Thymus (tissue), 11 donors: Measurements from ENCODE around the gene KMT2D. TPM values are rescaled to one million over a fixed set of nuclear protein-coding genes. Genes with fewer than 3 reads are reported as not detected.

Experiments
- DNase-seq, 9 donors: peaks; one replicate each; pipeline ENCODE4 v3.0.0-alpha.2; 2013; ENCODE audit warnings: low spot score in 9 of 9, low read depth in 6 of 9, missing footprints in 1 of 9
- H3K27ac ChIP-seq, 2 donors: one replicate each; pipeline ENCODE4 v1.5.1; 2013; ENCODE audit warnings: control low read depth in 1 of 2, low read depth in 1 of 2, low read length in 1 of 2, mild to moderate bottlenecking in 1 of 2, moderate library complexity in 1 of 2
- H3K27me3 ChIP-seq, 2 donors: one replicate each; pipeline ENCODE4 v1.5.1; 2013; ENCODE audit warnings: low read length in 1 of 2; ENCODE audit not compliant: control insufficient read depth in 2 of 2, insufficient read depth in 1 of 2
- H3K36me3 ChIP-seq, 2 donors: one replicate each; pipeline ENCODE4 v1.5.1; 2013; ENCODE audit warnings: low read length in 1 of 2, mild to moderate bottlenecking in 1 of 2, moderate library complexity in 1 of 2; ENCODE audit not compliant: control insufficient read depth in 2 of 2, insufficient read depth in 2 of 2
- H3K4me1 ChIP-seq, 2 donors: one replicate each; pipeline ENCODE4 v1.5.1; 2013; ENCODE audit warnings: low read length in 2 of 2; ENCODE audit not compliant: control insufficient read depth in 2 of 2, insufficient read depth in 2 of 2
- H3K4me3 ChIP-seq, 2 donors: one replicate each; pipeline ENCODE4 v1.5.1; 2013; ENCODE audit warnings: low read length in 2 of 2, control low read depth in 1 of 2, mild to moderate bottlenecking in 1 of 2
- H3K9me3 ChIP-seq, 2 donors: one replicate each; pipeline ENCODE4 v1.5.1; 2013; ENCODE audit warnings: low read length in 1 of 2, mild to moderate bottlenecking in 1 of 2; ENCODE audit not compliant: control insufficient read depth in 2 of 2, insufficient read depth in 1 of 2
- WGBS: extraction: QIAGEN DNeasy Blood & Tissue Kit; methylation state at CpG from one replicate; pipeline ENCODE4 v1.1.7; 2013; 5-methylcytosine and 5-hydroxymethylcytosine counted together
- polyA plus RNA-seq: library from polyadenylated mRNA; stranded (reverse); fragments of 200-250 nt; gene quantifications from one replicate; pipeline ENCODE4 v1.2.3, GENCODE V29; 2013
- total RNA-seq: library from RNA; stranded (reverse); fragments of 120-200 nt; gene quantifications from one replicate; pipeline ENCODE4 v1.2.4, GENCODE V29; 2013
- donor health status: healthy.

The KMT2D gene
- total and polyA plus RNA-seq, 2 donors, result 13.3 to 37.4 TPM

DNA sequence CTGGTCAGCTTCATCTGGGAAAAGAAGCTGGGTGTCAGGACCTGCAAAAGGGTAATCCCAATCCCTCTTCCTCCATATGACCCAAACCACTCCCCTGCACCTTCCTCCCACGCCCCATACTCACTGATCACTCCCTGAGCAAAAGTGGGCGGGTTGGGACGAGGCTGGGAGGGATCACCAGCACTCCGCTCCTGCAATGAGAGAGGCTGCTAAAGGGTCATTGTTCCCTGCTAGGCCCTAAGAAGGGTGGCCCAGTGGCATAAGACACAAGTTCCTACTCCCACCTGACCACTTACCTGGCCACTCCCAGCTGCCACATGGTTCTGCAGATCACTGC, 26.3 kb downstream of the KMT2D start:
- peaks cover 84 to 97% of the 10 kb centered on the region in 2 donors for H3K36me3 ChIP-seq
- H3K27me3 ChIP-seq, result no peaks in the 10 kb centered on the region
- no peak overlapping the region for H3K4me3 ChIP-seq
- 95% methylated on average over 4 of the region's 4 CpGs for WGBS
- DNase-seq, result no peak
- H3K27ac ChIP-seq, result no peak overlapping the region
- no peaks in the 10 kb centered on the region for H3K4me1 ChIP-seq
- peaks cover 0 to 3% of the 10 kb centered on the region in 2 donors for H3K9me3 ChIP-seq

DNA sequence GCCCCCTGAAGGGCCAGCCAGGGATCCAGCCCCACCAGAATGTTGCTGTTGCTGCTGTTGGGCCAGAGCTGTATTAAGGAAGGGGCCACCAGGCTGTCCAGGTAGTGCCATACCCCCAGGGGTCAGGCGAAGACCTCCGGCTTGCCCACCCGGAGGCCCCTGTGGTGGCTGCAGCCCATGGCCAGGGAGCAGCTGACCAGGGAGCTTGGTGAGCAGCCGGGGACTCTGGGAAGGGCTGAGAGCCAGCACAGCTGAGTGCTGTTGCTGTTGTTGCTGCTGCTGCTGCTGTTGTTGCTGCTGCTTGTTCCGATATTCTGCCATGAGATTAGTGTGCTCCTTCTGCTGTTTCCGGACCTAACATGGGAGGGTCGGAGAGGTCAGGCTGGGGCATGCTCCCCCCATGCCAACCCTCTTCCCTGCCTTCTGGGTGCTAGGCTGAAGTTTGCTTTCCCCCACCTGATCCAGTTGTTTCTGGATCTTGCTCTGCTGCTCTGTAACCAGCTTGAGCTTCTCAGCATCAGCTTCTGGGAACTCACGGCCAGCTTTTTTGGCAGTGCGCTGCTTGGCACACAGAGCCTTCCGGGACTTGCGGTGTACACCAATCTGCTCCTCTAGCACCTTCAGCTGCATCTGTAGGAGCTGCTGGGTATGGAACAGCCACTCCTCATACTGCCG, 26.8 kb downstream of the KMT2D start:
- Histone ChIP-seq H3K36me3 (peaks cover 84 to 97% of the 10 kb centered on the region in 2 donors), H3K9me3 (peaks cover 0 to 3% of the 10 kb centered on the region in 2 donors), H3K27ac (no peak overlapping the region), H3K27me3 (no peaks in the 10 kb centered on the region), H3K4me1 (no peaks in the 10 kb centered on the region), H3K4me3 (no peak overlapping the region)
- 95% methylated on average over 12 of the region's 12 CpGs for WGBS
- no peak for DNase-seq

DNA sequence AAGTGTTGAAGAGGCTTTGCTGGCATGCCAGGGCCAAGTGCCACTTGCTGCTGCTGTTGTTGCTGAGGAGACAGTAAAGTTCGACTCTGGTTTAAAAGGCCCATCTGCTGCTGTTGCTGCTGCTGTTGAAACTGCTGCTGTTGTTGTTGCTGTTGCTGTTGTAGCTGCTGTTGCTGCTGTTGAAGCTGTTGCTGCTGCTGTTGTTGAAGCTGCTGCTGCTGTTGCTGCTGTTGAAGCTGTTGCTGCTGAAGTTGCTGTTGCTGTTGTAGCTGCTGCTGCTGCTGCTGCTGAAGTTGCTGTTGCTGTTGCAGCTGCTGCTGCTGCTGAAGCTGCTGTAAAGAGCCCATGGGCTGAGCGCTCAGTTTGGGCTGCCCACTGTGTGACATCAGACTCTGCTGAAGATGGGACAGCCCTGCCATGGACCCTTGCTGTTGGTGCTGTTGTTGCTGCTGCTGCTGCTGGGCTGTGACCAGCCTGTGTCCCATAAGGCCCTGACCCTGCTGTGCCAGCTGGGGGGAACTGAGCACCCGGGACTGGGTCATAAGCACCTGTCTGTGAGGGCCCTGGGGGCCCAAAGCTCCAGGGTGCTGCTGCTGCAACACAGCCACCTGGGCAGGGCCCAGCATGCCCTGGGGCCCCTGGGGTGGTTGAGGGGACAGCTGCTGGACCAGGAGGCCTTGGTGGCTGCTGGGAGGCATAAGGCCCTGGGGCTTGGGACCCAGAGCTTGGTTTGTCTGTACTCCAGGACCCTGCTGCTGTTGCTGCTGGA, 27.7 kb downstream of the KMT2D start:
- Histone ChIP-seq H3K36me3 (peaks cover 84 to 97% of the 10 kb centered on the region in 2 donors), H3K9me3 (peaks cover 0 to 3% of the 10 kb centered on the region in 2 donors), H3K4me1 (no peaks in the 10 kb centered on the region), H3K27me3 (no peaks in the 10 kb centered on the region), H3K4me3 (no peak overlapping the region), H3K27ac (no peak overlapping the region)
- no peak for DNase-seq
- WGBS, result 97% methylated on average over 3 of the region's 3 CpGs

DNA sequence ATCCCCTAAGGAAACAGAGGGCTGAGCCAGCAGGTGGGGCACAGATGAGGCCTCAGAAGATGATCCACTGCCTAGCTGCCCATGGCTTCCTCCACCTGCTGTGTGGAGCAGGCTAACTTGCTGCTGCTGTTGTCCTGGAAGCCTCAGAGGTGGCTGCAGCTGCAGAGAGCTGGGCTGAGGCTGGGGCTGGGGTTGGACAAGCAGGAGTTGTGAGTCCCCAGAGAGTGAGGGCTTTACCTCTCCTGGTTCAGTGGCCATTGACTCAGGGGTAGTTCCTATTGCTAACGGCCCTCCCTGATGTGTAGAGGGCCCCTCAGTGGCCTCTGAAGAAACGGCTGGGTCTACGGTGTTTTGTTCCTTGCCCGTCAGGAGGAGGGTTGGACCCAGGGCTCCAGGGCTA, 28.3 kb downstream of the KMT2D start:
- H3K27me3 ChIP-seq, result no peaks in the 10 kb centered on the region
- H3K9me3 ChIP-seq, result no peaks in the 10 kb centered on the region
- 93% methylated on average over 4 of the region's 4 CpGs for WGBS
- no peak for DNase-seq
- no peaks in the 10 kb centered on the region for H3K4me1 ChIP-seq
- H3K4me3 ChIP-seq, result no peak overlapping the region
- H3K27ac ChIP-seq, result no peak overlapping the region
- H3K36me3 ChIP-seq, result peaks cover 84 to 97% of the 10 kb centered on the region in 2 donors

DNA sequence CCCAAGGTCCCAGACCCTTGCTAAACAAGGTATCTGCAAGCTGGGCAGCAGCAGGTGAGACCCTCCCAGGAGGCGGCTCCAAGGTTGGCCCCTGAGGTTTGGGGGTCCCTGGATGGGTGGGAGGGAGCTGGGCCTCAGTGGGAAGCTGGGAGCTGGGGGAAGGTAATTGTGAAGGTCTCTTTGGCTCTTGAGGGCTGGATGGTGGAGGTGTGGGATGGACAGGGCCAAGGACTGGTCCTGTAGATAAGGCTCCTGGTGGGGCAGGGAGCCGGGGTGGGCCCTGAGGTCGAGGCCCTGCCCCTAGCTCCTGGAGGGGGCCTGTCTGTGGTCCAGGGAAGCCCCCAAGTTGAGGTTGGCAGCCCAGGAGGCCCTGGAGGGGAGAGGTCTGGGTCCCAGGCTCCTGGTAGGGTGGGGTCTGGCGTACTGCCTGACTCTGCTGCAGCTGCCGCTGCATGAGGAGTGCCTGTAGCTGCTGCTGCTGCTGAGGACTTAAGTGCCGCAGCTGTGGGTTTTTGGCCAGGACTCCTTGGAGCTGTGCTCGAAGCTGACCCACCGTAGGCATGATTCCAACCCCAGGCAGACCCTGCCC, 28.9 kb downstream of the KMT2D start:
- H3K36me3 ChIP-seq, result peaks cover 84 to 96% of the 10 kb centered on the region in 2 donors
- WGBS, result 98% methylated on average over 8 of the region's 8 CpGs
- no peaks in the 10 kb centered on the region for H3K9me3 ChIP-seq
- no peak for DNase-seq
- no peaks in the 10 kb centered on the region for H3K27me3 ChIP-seq
- H3K4me3 ChIP-seq, result no peak overlapping the region
- H3K4me1 ChIP-seq, result no peaks in the 10 kb centered on the region
- H3K27ac ChIP-seq, result no peak overlapping the region

DNA sequence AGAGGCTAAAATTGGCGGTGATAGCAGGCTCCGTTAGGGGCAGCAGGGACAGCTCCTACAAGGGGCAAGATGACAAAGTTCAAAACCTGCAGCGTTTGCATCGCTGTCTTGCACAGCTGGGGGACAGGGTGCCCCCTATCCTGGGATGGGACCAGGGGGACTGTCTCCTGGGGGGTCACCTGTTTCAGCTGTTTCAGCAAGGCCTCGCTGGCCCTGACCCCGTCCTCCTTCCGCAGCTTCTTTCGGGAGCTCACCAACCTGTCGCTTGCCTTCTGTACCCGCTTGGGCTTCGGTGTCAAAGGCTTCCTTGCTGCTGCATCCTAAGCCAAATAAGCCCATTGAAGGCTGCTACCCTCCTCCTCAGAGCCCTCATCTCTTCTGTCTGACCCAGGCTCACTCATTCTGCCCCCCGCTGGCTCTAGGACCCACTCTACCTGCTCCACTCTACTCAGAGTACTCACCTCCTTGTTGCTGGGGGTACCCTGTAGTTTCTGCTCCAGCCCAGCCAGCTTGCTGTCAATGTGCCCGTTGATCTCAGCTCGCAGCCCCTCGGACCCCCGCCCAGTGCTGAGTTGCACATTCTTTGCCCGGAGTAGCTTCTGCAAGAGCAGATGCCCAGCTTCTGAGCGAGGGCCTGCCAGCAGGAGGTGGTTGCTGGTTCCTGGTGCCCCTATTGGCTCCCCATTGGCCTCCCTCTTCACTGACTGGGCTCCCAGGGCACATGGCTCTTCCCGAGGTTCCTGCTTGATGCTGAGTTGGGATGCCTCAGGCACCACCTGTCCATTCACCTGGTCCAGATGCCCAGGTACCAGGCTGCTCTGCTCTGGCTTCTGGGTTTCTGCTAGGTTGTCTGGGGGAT, 29.7 kb downstream of the KMT2D start:
- no peaks in the 10 kb centered on the region for H3K4me1 ChIP-seq
- no peak overlapping the region for H3K4me3 ChIP-seq
- no peak for DNase-seq
- no peak overlapping the region for H3K27ac ChIP-seq
- H3K9me3 ChIP-seq, result no peaks in the 10 kb centered on the region
- no peaks in the 10 kb centered on the region for H3K27me3 ChIP-seq
- WGBS, result over 99% methylated on average over 19 of the region's 19 CpGs
- H3K36me3 ChIP-seq, result peaks cover 89 to 97% of the 10 kb centered on the region in 2 donors

DNA sequence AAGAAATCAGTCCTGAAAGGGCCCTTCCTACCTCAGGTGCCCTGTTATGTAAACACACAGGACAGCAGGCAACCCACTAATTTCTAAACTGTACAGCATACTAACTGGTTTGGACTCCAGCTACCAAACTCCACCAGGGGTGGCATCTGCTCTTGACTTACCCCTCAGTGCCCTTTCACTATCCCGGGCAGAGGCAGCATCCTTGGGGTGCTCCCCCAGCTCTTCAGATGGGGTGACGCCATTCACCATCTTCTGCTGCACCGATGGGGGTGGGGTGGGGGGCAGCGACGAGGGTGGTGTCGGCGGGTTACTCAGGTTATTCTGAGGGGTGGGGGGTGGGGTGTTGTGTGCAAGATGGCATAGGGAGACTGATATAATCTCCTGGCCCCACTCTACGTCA, 30.5 kb downstream of the KMT2D start:
- no peak for DNase-seq
- Histone ChIP-seq H3K27me3 (no peaks in the 10 kb centered on the region), H3K36me3 (peaks cover 90 to 99% of the 10 kb centered on the region in 2 donors), H3K9me3 (no peaks in the 10 kb centered on the region), H3K4me3 (no peak overlapping the region), H3K27ac (no peak overlapping the region), H3K4me1 (no peaks in the 10 kb centered on the region)
- 98% methylated on average over 8 of the region's 8 CpGs for WGBS

DNA sequence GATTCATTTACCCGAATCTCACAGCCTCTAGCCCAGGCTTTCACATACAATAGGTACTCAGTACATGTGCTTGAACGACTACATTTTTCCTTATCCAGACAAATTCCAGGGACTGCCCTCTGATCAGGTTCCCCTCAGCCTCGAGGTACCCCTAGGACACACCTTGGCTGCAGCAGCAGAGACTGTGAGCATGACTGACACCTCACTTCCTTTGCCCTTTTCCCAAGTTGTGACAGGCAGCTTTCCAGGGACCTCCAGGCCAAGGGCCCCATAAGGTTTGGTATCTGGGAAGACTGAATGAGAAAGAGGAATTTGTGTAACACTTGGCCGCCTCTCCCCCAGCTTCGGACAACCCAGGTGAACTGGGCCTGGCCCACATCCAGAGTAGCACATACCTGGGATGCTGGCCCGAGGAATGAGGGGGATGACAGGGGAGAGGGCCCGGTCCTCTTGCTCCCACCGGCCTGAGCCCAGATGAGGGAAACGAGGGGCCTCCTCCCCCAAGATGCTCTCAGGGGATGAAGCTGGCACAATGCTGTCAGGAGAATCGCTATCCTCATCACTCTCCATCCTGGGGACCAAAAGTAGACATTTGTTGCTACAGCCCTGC, 31.8 kb downstream of the KMT2D start:
- Histone ChIP-seq H3K4me1 (no peaks in the 10 kb centered on the region), H3K27me3 (no peaks in the 10 kb centered on the region), H3K27ac (no peak overlapping the region), H3K4me3 (no peak overlapping the region), H3K36me3 (peaks cover 89 to 99% of the 10 kb centered on the region in 2 donors), H3K9me3 (no peaks in the 10 kb centered on the region)
- DNase-seq, result no peak
- WGBS, result 96% methylated on average over 10 of the region's 10 CpGs
